Liver (tissue), 3 donors: Measurements from ENCODE around the gene RBFOX1.

Experiments
- GABPA ChIP-seq, 2 donors: IDR thresholded peaks in 1 of 2; conservative IDR thresholded peaks in 1 of 2; 2 replicates each; pipeline ENCODE4 v1.6.1; 2016; ENCODE audit warnings: antibody characterized with exemption in 2 of 2, mild to moderate bottlenecking in 1 of 2, moderate library complexity in 1 of 2
- JUND ChIP-seq, 2 donors: IDR thresholded peaks; 2 replicates each; pipeline ENCODE4 v1.6.1; 2016; ENCODE audit warnings: antibody characterized with exemption in 2 of 2
- RAD21 ChIP-seq, 2 donors: IDR thresholded peaks; 2 replicates each; pipeline ENCODE4 v1.6.1; 2016; ENCODE audit warnings: antibody characterized with exemption in 2 of 2, mild to moderate bottlenecking in 2 of 2
- RXRA ChIP-seq, 2 donors: IDR thresholded peaks; 2 replicates each; pipeline ENCODE4 v1.6.1; 2017 to 2018; ENCODE audit warnings: antibody characterized with exemption in 2 of 2, mild to moderate bottlenecking in 1 of 2
- TAF1 ChIP-seq: conservative IDR thresholded peaks from 2 replicates; pipeline ENCODE4 v1.6.1; 2016; ENCODE audit warnings: antibody characterized with exemption, mild to moderate bottlenecking
- YY1 ChIP-seq: IDR thresholded peaks from 2 replicates; pipeline ENCODE4 v1.6.1; 2016; ENCODE audit warnings: antibody characterized with exemption, mild to moderate bottlenecking
- TF ChIP-seq, protein P1 (sequence below): fragments of 150-350 bp; IDR thresholded peaks from 2 replicates; pipeline ENCODE4 v1.5.1; 2017; ENCODE audit warnings: improper control_type of control experiment, low read depth, low read length; ENCODE audit not compliant: missing input control
- donor health status: healthy.
- donor health status: healthy.

DNA sequence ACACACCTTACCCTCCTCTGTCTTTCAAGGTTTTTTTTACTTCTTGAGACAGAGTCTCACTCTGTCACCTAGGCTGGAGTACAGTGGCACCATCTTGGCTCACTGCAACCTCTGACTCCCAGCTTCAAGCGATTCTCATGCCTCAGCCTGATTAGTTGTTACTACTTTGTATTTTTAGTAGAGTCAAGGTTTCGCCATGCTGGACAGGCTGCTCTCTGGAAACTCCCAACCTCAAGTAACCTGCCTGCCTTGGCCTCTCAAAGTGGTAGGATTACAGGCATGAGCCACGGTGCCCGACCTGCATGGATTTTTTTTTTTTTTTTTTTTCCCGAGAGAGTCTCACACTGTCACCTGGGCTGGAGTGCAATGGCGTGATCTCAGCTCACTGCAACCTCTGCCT, 273.2 kb downstream of the RBFOX1 start:
- TF ChIP-seq, protein P1, sequence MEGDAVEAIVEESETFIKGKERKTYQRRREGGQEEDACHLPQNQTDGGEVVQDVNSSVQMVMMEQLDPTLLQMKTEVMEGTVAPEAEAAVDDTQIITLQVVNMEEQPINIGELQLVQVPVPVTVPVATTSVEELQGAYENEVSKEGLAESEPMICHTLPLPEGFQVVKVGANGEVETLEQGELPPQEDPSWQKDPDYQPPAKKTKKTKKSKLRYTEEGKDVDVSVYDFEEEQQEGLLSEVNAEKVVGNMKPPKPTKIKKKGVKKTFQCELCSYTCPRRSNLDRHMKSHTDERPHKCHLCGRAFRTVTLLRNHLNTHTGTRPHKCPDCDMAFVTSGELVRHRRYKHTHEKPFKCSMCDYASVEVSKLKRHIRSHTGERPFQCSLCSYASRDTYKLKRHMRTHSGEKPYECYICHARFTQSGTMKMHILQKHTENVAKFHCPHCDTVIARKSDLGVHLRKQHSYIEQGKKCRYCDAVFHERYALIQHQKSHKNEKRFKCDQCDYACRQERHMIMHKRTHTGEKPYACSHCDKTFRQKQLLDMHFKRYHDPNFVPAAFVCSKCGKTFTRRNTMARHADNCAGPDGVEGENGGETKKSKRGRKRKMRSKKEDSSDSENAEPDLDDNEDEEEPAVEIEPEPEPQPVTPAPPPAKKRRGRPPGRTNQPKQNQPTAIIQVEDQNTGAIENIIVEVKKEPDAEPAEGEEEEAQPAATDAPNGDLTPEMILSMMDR, result no peak
- TF ChIP-seq RXRA (IDR thresholded peaks at IDR 0.05) (no peak), RAD21 (IDR thresholded peaks at IDR 0.05) (no peak), JUND (IDR thresholded peaks at IDR 0.05) (no peak), GABPA (IDR thresholded peaks at IDR 0.05 in 1 of 2, conservative IDR thresholded peaks at IDR 0.05 in 1 of 2) (no peak), TAF1 (no peak), YY1 (no peak)
